Forelimb muscle (tissue), 1 donor: ENCODE results near the gene ZNF785. TPM values are rescaled to one million over a fixed set of nuclear protein-coding genes. Genes with fewer than 3 reads are reported as not detected.
"Not testable (repeated sequence)": the region's sequence is repeated elsewhere in the genome, so short reads cannot be mapped to it uniquely, and the experiment has no call there.

Experiments
- DNase-seq: peaks from one replicate; pipeline ENCODE4 v3.0.0-alpha.2; 2013; ENCODE audit warnings: low read depth
- polyA plus RNA-seq: library from polyadenylated mRNA; unstranded; fragments of 120-200 nt; gene quantifications from one replicate; pipeline ENCODE4 v1.2.1, GENCODE V29; 2013; ENCODE audit not compliant: insufficient read length

Gene ZNF785
- 13.1 TPM for polyA plus RNA-seq

DNA sequence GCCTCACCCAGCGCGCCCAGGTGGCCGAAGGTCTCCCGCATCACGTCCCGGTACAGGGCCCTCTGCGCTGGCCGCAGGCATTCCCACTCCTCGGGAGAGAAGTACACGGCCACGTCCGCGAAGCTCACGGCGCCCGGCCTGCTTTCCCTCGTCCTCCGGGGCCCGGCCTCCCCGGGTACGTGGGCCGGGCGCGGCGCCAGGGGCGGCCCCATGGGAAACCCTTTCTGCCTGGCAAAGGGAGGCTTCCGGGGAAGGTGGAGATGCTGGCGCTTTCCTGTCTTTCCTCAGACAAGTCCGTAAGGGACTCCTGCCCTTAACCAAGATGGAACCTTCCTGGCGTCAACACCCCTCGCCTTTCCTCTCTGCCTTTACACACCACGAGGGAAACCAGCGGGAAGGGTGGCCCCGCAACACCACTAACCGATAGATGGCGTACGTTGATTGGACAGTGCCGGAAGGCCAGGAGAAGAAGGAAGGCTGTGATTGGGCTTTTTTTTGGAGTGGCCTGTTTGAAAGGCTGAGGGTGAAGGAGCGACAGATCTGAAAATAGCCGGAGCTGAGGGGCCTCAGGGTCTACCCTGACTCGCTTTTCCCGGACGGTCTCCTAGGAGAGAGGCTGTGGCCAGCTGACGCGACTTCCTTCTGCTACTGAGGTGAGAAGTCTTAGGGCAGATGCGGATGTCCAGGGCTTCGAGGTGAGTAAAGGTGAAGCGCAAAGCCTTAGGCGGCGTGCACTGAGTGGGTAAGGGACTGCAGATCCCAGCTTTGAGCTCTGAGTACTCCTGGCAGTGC is at the start of gene ZNF785:
Gene ZNF785 (minus strand): TSS at position 298 of the 792 bp plus-strand sequence. CDS start 86 bp downstream, at position 212.
- peak; percentile 98 for DNase-seq

DNA sequence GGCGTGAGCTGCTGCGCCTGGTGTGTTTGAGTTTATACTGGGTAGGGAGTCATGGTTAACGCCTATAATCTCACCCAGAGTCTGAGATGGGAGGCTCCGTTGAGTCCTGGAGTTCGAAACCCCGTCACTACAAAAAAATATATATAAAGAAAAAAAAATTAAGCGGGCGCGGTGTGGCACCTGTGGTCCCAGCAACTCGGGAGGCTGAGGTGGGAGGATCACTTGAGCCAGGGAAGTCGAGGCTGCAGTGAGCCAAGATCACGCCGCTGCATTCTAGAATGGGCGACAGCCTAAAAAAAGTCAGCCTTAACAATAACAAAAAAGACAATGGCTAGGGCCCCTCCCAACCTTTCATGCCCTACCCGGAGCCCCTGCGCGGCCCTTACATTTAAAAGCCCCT is 48.0 kb upstream of the ZNF785 start:
- DNase-seq, result no peak

DNA sequence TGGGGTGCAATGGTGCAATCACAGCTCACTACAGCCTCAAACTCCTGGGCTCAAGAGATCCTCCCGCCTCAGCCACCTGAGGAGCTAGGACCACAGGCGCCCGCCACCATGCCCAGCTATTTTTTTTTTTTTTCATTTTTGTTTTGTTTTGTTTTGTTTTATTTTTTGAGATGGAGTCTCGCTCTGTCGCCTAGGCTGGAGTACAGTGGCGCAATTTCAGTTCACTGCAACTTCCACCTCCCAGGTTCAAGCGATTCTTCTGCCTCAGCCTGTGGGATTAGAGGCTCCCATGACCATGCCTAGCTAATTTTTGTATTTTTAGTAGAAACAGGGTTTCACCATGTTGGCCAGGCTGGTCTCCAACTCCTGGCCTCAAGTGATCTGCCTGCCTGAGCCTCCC is 47.0 kb upstream of the ZNF785 start:
- not testable (repeated sequence) for DNase-seq

DNA sequence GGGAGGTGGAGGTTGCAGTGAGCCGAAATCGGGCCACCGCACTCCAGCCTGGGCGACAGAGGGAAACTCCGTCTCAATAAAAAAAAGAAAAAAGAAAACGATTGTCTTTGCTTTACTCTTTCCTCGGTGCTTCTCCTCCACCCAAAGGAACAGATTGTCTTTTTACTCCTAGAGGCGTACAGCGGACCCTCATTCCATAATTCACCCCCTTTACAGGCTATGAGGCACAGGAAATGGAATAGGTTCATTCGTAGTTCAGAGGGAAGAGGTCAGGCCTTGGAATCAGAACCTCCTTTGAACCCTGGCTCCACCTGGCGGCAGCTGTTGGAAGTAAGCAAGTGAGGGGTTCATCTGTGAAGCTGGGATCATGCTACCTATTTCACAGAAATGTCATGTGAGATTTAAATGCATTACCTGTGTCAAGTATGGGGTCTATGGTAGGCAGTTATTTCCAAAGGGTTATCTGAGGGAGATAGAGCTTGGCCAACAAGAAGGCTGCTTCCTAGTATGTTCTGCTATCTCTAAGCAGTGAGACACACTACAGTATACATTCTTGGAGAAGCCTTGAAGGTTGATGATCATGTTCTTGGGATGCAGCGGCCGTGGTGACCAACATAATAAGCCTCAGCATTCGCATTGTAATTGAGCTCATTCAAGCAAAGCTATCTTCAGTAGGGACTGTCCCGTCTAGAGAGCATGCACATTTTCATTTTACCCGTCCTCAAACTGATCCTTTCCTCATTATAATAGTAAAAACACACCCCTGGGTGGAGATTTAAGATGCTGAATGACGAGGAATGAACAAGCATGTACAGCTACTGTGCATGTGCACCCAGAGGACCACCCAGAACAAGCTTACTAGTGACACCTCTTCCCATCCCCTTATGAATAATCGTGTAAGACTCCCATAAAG is 43.4 kb upstream of the ZNF785 start:
- no peak for DNase-seq

DNA sequence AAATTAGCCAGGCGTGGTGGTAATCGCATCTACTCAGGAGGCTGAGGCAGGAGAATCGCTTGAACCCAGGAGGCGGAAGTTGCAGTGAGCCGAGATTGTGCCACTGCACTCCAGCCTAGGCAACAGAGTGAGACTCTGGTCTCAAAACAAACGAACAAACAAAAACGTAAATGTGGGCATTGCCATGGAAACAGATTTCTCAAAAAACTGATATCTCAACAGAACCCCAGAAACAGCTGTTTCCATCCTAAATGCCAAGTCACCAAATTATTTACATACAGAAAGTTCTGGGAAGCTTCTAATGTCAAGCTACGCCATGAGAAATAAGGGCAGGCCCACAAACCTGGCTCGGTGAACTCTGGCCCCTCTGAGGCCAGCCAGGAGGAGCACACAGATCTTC is 40.7 kb upstream of the ZNF785 start:
- no peak for DNase-seq

DNA sequence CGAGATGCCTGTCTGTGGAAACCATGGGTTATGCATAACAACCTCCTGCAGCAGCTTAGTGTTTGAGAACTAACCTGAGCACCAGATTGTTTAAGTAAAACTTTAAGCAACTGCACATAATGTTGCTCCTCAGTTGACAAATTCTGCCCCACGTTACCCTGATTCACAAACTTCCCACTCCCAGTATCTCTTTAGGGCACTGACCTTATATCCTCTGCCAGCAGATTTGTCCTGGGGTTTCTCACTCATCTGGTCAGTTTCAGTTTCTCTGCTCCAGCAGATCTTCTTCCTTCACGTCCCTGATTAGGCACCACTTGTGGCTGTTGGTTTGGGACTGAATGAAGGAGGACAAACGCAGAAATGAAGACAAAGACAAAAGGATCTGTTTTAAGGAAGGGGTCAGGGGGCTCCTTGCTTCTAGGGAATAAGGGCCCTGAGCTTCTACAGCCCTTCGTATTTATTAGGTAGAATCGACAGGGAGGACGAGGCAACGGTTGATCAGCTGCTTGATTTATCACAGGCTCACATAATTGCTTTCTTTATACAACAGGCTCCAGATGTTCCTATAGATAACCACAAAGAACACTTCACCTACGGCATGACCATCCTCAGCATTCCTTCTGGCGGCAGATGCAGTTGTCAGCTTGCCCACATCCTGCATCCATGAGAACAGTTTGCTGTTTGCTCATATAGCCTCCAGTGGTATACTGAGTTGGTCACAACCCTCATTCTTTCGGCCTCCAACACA is 38.2 kb upstream of the ZNF785 start:
- DNase-seq, result no peak

DNA sequence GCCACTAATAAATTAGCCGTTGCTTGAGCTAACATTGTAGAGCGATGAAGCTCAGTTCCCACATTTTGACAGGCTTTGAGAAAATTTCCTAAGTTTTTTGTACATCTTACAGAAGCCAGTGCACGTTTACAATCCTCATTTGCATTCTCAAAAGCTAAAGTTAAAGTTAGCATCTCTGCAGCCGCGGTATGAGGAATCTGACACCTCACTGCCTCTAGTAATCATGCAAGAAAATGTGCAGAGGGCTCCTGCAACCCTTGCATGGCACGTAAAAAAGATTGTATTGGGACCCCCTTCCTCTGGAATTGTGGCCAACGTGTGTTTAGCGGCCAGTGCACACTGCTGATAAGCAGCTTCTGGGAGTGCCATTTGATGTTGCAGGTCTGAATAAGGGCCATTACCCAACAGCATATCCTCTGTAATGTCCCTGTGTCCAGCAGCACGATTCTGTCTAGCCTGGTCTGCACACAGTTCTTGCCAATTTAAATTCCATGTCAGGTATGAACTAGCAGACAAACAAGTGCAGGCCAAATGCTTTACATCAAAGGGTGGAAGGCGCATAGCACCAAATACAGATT is 37.0 kb upstream of the ZNF785 start:
- DNase-seq, result no peak

DNA sequence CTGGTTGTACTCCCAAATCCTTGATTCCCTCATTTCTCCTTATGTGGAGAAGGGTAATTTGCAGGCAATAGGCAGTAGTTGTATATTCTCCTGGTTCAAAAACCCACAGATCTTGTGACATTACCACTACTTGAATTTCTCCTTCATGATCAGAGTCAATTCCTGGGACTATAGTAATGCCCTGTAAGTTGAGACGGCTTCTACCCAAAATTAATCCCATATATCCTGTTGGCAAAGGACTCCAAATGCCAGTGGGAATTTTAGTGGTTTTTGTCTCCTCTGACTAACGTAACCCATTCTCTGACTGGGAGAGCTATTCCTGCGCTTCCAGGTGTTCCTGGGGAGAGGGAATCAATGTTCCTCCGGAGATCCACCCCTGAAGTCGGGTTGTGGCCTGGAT is 36.3 kb upstream of the ZNF785 start:
- DNase-seq, result no peak

DNA sequence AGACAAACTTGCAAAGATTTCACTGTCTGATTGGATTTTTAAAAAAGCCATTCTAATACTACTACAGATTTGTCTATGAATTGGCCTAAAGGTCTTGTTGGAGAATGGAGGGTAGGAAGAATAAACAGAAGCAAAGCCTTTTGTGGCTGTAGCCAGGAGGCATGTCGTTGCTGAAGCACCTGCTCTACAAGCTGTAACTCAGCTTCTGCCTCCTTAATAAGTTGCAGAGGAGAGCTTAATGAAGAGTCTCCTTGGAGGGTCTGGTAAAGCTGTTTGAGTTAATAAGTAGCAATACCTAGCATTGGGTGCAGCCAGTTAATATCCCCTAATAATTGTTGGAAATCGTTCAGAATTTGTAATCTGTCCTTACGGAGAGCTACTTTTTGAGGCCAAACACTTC is 34.7 kb upstream of the ZNF785 start:
- DNase-seq, result no peak

DNA sequence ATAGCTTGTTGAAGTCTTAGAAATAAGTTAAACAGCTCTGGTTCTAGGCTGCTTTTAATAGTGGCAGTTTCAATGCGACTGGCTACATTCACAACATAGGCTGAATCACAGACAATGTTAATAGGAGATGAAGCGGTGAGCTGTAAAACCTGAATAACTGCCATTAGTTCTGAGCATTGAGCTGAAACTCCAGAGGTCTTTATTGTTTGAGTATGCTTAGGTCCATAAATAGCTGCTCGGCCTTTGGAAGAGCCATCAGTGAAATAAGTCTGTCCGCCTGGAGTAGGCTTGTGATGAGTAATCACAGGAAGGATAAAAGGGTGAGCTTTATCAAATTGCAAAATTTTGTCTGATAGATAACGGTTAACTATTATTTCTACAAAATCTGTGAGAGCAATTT is 34.1 kb upstream of the ZNF785 start:
- no peak for DNase-seq

DNA sequence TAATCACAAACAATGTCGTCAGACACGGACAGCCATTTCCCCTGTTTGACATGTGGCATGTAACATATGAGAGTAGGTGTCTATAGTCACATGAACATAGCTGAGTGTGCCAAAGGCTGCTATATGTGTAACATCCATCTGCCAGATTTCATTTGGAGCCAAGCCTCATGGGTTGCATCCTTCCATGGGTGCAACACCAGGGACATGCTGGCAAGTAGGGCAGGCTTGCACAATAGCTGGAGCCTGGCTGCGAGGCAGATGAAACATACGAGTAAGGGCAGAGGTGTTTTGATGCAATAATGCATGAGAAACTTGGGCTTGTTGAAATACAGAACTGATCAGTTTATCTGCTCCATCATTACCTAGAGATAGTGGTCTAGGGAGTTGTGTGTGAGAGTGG is 33.7 kb upstream of the ZNF785 start:
- DNase-seq, result no peak

DNA sequence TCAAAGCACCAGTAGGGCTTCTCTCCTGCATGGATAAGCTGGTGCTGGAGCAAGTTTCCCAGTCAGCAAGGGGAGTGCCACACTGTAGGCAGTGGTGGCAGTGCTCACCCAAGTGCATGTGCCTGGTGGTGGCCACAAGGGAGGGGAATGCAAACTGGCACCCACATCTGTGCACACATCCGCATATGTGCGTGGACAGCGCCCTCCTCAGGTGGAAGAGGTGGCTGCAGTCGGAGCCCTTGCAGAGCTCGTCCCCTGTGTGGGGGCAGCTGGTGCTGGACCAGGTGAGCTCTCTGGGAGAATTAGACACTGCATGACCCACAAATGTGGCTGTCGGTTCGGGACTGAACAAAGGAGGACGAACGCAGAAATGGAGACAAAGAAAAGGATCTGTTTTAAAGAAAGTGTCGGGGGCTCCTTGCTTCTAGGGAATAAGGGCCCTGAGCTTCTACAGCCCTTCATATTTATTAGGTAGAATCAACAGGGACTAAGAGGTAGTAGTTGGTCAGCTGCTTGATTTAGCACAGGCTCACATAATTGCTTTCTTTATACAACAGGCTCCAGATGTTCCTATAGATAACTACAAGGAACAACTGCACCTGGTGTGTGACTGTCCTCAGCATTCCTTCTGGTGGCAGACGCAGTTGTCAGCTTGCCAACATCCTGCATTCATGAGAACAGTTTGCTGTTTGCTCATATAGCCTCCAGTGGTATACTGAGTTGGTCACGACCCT is 30.0 kb upstream of the ZNF785 start:
- DNase-seq, result no peak

DNA sequence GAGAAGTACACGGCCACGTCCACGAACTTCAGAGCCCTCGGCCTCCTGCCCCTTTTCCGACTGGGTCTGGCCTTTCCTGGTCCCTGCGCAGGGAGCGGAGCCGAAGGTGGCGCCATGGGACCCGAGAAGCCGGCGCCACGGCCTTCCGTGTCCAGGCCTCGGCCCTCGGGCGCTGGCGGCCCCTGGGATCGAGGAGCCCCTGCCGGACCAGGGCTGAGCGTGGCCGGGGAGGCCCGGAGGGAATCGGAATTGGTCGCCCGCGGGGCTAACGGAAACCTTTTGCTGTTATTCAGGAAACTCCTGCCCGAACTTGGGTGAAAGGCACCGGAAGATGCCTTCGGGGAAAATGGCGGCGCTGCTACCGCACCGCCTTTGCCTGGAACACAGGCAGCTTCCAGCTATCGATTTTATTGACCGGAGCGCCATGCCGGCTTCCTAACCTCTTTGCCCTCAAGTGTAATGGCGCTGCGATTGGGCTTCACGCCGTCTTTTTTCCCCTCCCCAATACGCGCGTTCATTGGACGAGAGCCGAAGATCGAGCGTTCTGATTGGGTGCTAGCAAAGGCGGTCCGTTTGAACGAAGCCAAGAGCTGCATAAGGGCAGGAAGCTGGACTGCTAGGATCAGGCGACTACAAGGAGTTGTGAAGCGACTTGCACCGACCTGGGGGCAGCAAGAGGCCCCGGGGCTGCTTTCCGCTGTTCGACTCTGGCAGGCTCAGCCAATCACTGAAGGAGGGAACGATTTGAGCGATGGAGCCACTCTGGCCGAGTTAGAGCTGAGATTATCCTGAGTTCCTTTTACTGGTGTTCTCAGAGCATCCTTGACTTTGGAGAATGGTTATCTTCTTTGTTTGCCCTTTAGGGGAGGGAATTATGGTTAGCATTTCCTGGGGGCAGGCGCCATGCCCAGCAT is 24.7 kb upstream of the ZNF785 start, which contains the start of gene ZNF689:
Gene ZNF689 (minus strand): TSS at position 464 of the 914 bp plus-strand sequence. CDS start 348 bp downstream, at position 116.
- DNase-seq, result peak; percentile 96

DNA sequence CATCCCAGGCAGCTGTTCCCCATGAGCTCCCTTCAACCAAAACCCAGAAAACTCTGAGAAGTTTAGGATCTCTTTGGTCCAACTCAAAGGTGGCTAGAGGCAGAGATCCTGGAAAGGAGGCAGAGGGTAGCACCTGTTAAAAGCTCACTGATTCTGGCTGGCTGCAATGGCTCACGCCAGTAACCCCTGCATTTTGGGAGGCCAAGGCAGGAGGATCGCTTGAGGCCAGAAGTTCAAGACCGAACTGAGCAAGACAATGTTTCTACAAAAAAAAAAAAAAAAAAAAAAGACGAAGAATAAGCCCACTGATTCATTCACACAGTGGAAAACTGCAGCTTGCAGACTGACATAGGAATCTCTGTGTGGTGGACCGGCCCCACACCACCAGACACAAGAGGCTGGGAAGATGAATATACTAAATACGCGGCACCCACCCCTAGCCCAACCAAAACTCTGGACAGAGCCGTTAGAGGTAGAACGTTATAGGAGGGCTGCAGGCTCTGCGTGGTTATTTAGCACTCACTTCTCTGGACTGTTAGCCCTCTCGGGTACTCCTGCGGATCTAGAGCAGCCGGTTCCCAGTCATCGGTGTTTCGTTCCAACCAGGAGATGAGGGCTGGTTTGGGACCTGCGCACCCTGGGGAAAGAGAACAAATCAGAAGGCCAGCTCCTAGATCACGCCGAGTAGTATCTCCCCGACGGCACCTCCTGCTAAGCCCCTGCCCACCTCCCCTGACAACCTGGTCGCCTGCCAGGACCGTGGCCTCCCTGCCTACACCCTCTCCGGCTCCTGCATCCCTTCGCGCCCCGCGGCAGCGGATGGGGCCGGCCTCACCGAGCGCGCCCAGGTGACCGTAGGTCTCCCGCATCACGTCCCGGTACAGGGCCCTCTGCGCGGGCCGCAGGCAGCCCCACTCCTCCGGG is 23.8 kb upstream of the ZNF785 start:
- no peak for DNase-seq

DNA sequence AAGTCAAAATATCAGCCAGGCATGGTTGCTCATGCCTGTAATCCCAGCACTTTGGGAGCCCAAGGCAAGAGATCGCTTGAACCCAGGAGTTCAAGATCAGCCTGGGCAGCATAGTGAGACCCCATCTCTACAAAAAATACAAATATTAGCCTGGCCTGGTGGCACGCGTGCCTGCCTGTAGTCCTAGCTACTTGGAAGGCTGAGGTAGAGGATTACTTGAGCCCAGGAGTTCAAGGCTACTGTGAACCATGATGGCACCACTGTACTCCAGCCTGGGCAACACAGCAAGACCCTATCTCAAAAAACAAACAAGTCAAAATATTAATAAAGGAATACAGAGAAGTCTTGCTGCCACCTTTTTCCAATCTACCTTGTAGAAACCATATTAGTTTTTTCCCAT is 20.5 kb upstream of the ZNF785 start:
- DNase-seq, result no peak

DNA sequence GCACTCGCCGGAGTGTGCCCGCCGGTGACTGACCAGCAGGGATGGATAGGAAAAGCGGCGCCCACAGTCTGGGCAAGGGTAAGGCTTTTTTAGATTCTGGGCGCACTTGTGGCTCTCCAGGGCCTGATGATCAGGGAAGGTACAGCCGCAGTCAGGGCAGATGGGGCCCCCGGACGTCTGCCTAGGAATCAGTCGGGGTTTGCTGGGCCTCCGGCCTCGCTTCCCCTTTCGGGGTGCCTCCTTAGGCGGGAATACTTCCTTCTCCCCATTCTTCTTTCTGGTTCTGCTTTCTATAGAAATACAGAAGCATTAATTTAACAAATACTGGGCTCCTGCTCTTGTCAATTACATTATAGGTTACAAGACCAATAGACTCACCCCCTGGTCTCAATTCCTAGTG is 19.7 kb upstream of the ZNF785 start:
- no peak for DNase-seq

DNA sequence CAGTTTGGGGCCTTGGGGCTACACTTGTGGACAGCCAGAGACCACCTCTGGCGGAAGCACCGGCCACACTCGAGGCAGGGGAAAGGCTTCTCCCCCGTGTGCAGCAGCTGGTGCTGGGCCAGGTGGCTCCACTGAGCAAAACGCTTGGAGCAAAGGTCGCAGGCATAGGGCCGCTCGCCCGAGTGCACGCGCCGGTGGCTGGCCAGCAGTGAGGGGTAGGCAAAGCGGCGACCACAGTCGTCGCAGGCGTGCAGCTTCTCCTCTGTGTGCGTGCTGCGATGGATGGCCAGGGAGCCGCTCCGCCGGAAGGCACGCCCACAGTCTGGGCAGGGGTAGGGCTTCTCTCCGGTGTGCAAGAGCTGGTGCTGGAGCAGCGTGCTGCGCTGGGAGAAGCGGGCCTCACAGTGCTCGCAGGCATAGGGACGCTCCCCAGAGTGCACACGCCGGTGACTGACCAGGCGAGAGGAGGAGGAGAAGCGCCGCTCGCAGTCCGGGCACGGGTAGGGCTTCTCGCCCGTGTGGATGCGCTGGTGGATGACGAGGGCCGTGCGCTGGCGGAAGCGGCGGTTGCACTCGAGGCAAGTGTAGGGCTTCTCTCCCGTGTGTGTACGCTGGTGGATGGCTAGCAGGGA is 18.9 kb upstream of the ZNF785 start:
- DNase-seq, result no peak

DNA sequence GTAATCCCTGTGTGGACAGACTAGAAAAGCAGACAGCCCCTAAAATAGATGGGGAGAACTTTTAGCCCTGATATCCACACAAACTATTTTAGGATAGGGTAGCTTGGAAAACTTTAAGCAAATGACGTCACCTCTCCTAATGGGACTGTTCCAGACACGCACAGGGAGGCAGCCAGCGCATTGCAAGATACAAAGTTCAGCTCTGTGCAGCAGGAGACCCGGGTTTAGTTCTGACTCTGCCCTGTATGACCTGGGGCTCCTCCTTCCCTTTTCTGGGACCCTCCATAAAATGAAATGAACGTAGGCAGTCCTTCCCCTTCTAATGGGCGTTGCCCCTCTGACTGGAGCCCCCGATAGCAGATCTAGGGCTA is 18.4 kb upstream of the ZNF785 start:
- no peak for DNase-seq
